ENCODE data around the gene FRMPD4. TPM values are rescaled to one million over a fixed set of nuclear protein-coding genes. Genes with fewer than 3 reads are reported as not detected.
"Not testable (repeated sequence)": the region's sequence is repeated elsewhere in the genome, so short reads cannot be mapped to it uniquely, and the experiment has no call there.

Gene FRMPD4
- polyA plus RNA-seq, 1 donor from 2014 or later: not detected

- H3K27ac Mint-ChIP-seq: no peak overlapping the region
- H3K4me3 Mint-ChIP-seq: no peak overlapping the region
- no peaks in the 10 kb centered on the region for H3K4me1 Mint-ChIP-seq
- no peaks in the 10 kb centered on the region for H3K27me3 Mint-ChIP-seq
- H3K9me3 Mint-ChIP-seq: peaks cover 0 to 3% (median 0%) of the 10 kb centered on the region in 3 donors
- H3K36me3 Mint-ChIP-seq: no peaks in the 10 kb centered on the region
Observed at GRCh38 chrX:12489341-12489740, 351.1 kb downstream of the FRMPD4 start.

- peaks cover 0 to 3% (median 0%) of the 10 kb centered on the region in 3 donors for H3K9me3 Mint-ChIP-seq
- no peak overlapping the region for H3K27ac Mint-ChIP-seq
- H3K27me3 Mint-ChIP-seq: peaks cover 3% of the 10 kb centered on the region
Observed at GRCh38 chrX:12494400-12495138, 356.3 kb downstream of the FRMPD4 start.

GRCh38 chrX:12496343-12496742, 358.1 kb downstream of the FRMPD4 start:
- Mint-ChIP-seq H3K4me3 (no peak overlapping the region), H3K9me3 (no peaks in the 10 kb centered on the region), H3K4me1 (peaks cover 2 to 12% (median 7%) of the 10 kb centered on the region in 3 donors), H3K36me3 (no peaks in the 10 kb centered on the region), H3K27ac (peak overlapping the region in 1 of 3 donors; percentile 47), H3K27me3 (peaks cover 3% of the 10 kb centered on the region)

More at GRCh38 chrX:12494400-12495138, 356.3 kb downstream of the FRMPD4 start:
- Mint-ChIP-seq H3K4me3 (no peak overlapping the region), H3K4me1 (peaks cover 2 to 12% (median 7%) of the 10 kb centered on the region in 3 donors), H3K36me3 (no peaks in the 10 kb centered on the region)

GRCh38 chrX:12497832-12498591, 359.7 kb downstream of the FRMPD4 start:
- Mint-ChIP-seq H3K4me1 (peaks cover 4 to 12% (median 7%) of the 10 kb centered on the region in 3 donors), H3K27me3 (peaks cover 5% of the 10 kb centered on the region), H3K27ac (no peak overlapping the region), H3K36me3 (no peaks in the 10 kb centered on the region), H3K9me3 (no peaks in the 10 kb centered on the region), H3K4me3 (peak overlapping the region in 2 of 4 donors; percentile 9 to 25)

- Mint-ChIP-seq H3K27ac (no peak overlapping the region), H3K27me3 (peaks cover 3% of the 10 kb centered on the region), H3K9me3 (peaks cover 0 to 2% (median 0%) of the 10 kb centered on the region in 3 donors), H3K36me3 (no peaks in the 10 kb centered on the region), H3K4me1 (peaks cover 0 to 3% (median 0%) of the 10 kb centered on the region in 3 donors), H3K4me3 (no peak overlapping the region)
Observed at GRCh38 chrX:12505127-12505526, 366.9 kb downstream of the FRMPD4 start.

GRCh38 chrX:12515384-12515783, 377.1 kb downstream of the FRMPD4 start:
- H3K27me3 Mint-ChIP-seq, H3K27ac Mint-ChIP-seq, H3K36me3 Mint-ChIP-seq: not testable (repeated sequence)
- peak overlapping the region in 3 of 4 donors; percentile 54 to 89 (median 81) for H3K4me3 Mint-ChIP-seq
- H3K4me1 Mint-ChIP-seq: peaks cover 17 to 29% (median 21%) of the 10 kb centered on the region in 3 donors
- peaks cover 7 to 31% (median 23%) of the 10 kb centered on the region in 3 donors for H3K9me3 Mint-ChIP-seq

- Mint-ChIP-seq H3K9me3 (peaks cover 0 to 4% (median 3%) of the 10 kb centered on the region in 3 donors), H3K27me3 (peaks cover 2% of the 10 kb centered on the region), H3K36me3 (no peaks in the 10 kb centered on the region), H3K4me1 (peaks cover 0 to 3% (median 0%) of the 10 kb centered on the region in 3 donors), H3K27ac (no peak overlapping the region), H3K4me3 (no peak overlapping the region)
Observed at GRCh38 chrX:12526306-12526705, 388.0 kb downstream of the FRMPD4 start.

- not testable (repeated sequence) for H3K27me3 Mint-ChIP-seq, H3K9me3 Mint-ChIP-seq, H3K36me3 Mint-ChIP-seq, H3K27ac Mint-ChIP-seq, H3K4me1 Mint-ChIP-seq, H3K4me3 Mint-ChIP-seq
Observed at GRCh38 chrX:12538096-12538495, 399.8 kb downstream of the FRMPD4 start.

GRCh38 chrX:12542251-12542650, 404.0 kb downstream of the FRMPD4 start:
- H3K27ac Mint-ChIP-seq, H3K4me3 Mint-ChIP-seq, H3K4me1 Mint-ChIP-seq, H3K36me3 Mint-ChIP-seq, H3K27me3 Mint-ChIP-seq, H3K9me3 Mint-ChIP-seq: not testable (repeated sequence)

- Mint-ChIP-seq H3K4me3 (no peak overlapping the region), H3K27ac (no peak overlapping the region), H3K27me3 (no peaks in the 10 kb centered on the region), H3K36me3 (no peaks in the 10 kb centered on the region), H3K9me3 (peaks cover 0 to 4% (median 2%) of the 10 kb centered on the region in 3 donors), H3K4me1 (no peaks in the 10 kb centered on the region)
Observed at GRCh38 chrX:12548341-12548740, 410.1 kb downstream of the FRMPD4 start.

- H3K4me3 Mint-ChIP-seq: no peak overlapping the region
- no peaks in the 10 kb centered on the region for H3K36me3 Mint-ChIP-seq
- H3K27me3 Mint-ChIP-seq: peaks cover 2% of the 10 kb centered on the region
- H3K27ac Mint-ChIP-seq: no peak overlapping the region
- H3K9me3 Mint-ChIP-seq: peaks cover 0 to 4% (median 2%) of the 10 kb centered on the region in 3 donors
- H3K4me1 Mint-ChIP-seq: no peaks in the 10 kb centered on the region
Observed at GRCh38 chrX:12548746-12549145, 410.5 kb downstream of the FRMPD4 start.

GRCh38 chrX:12554206-12554605, 415.9 kb downstream of the FRMPD4 start:
- Mint-ChIP-seq H3K4me1 (no peaks in the 10 kb centered on the region), H3K9me3 (peaks cover 0 to under 1% (median 0%) of the 10 kb centered on the region in 3 donors), H3K27me3 (peaks cover 2% of the 10 kb centered on the region), H3K27ac (no peak overlapping the region), H3K4me3 (no peak overlapping the region), H3K36me3 (no peaks in the 10 kb centered on the region)

- no peaks in the 10 kb centered on the region for H3K9me3 Mint-ChIP-seq
- H3K27ac Mint-ChIP-seq: no peak overlapping the region
- no peaks in the 10 kb centered on the region for H3K27me3 Mint-ChIP-seq
- peaks cover 0 to 2% (median 0%) of the 10 kb centered on the region in 3 donors for H3K4me1 Mint-ChIP-seq
- no peaks in the 10 kb centered on the region for H3K36me3 Mint-ChIP-seq
- H3K4me3 Mint-ChIP-seq: peak overlapping the region in 1 of 4 donors; percentile 40
Observed at GRCh38 chrX:12563121-12563520, 424.8 kb downstream of the FRMPD4 start.

- no peaks in the 10 kb centered on the region for H3K36me3 Mint-ChIP-seq
- H3K4me3 Mint-ChIP-seq: no peak overlapping the region
- no peak overlapping the region for H3K27ac Mint-ChIP-seq
- peaks cover 0 to 2% (median 0%) of the 10 kb centered on the region in 3 donors for H3K4me1 Mint-ChIP-seq
- peaks cover 0 to 2% (median 0%) of the 10 kb centered on the region in 3 donors for H3K9me3 Mint-ChIP-seq
- H3K27me3 Mint-ChIP-seq: no peaks in the 10 kb centered on the region
Observed at GRCh38 chrX:12564221-12564620, 425.9 kb downstream of the FRMPD4 start.

GRCh38 chrX:12567857-12568256, 429.6 kb downstream of the FRMPD4 start:
- H3K9me3 Mint-ChIP-seq: peaks cover 0 to 2% (median 0%) of the 10 kb centered on the region in 3 donors
- H3K36me3 Mint-ChIP-seq: no peaks in the 10 kb centered on the region
- no peaks in the 10 kb centered on the region for H3K27me3 Mint-ChIP-seq
- H3K4me1 Mint-ChIP-seq: peaks cover 2 to 9% (median 5%) of the 10 kb centered on the region in 3 donors
- H3K27ac Mint-ChIP-seq: no peak overlapping the region
- no peak overlapping the region for H3K4me3 Mint-ChIP-seq
